Esophagus squamous epithelium (tissue), 4 donors: Measurements from ENCODE around the gene PLCH2.

Experiments
- CTCF ChIP-seq, 6 experiments: fragments of 450-650 bp in 4 of 6; fragments of 200-600 bp in 2 of 6; sonication (generic) in 2 of 6; IDR thresholded peaks; one replicate each; pipeline ENCODE4 v1.5.1; 2016 to 2019; ENCODE audit warnings: antibody characterized with exemption in 6 of 6, mild to moderate bottlenecking in 4 of 6, moderate library complexity in 4 of 6
- POLR2A ChIP-seq, 4 donors: fragments of 450-650 bp; IDR thresholded peaks; one replicate each; pipeline ENCODE4 v1.6.1; 2017; ENCODE audit warnings: antibody characterized with exemption in 4 of 4, mild to moderate bottlenecking in 4 of 4, moderate library complexity in 3 of 4

GRCh38 chr1:2433196-2433595 is 42.9 kb upstream of the PLCH2 start:
- TF ChIP-seq CTCF (IDR thresholded peaks at IDR 0.05) (no peak), POLR2A (IDR thresholded peaks at IDR 0.05) (no peak)
